Central memory CD4-positive, alpha-beta T cell (primary cell): ENCODE results near the gene CYCS.
"Not testable (repeated sequence)": the region's sequence is repeated elsewhere in the genome, so short reads cannot be mapped to it uniquely, and the experiment has no call there.

ENCODE experiments used
- DNase-seq: peaks from one replicate; pipeline ENCODE4 v3.0.0; 2022

CYCS gene

GRCh38 chr7:25118048-25118753, 6.9 kb downstream of the CYCS start:
- no peak for DNase-seq

GRCh38 chr7:25117226-25118047, 7.6 kb downstream of the CYCS start:
- no peak for DNase-seq

GRCh38 chr7:25116621-25117020, 8.4 kb downstream of the CYCS start:
- no peak for DNase-seq

GRCh38 chr7:25110514-25110913, 14.5 kb downstream of the CYCS start:
- DNase-seq, result not testable (repeated sequence)

- DNase-seq, result no peak
These were observed 15.8 kb downstream of the CYCS start for GRCh38 chr7:25109276-25109675.

GRCh38 chr7:25105911-25106310, 19.1 kb downstream of the CYCS start:
- DNase-seq, result no peak

- no peak for DNase-seq
These were observed 21.3 kb downstream of the CYCS start for GRCh38 chr7:25103773-25104172.

GRCh38 chr7:25101817-25102216, 23.2 kb downstream of the CYCS start:
- DNase-seq, result no peak

- peak; percentile 55 for DNase-seq
These were observed 26.7 kb downstream of the CYCS start for GRCh38 chr7:25098096-25099046.

GRCh38 chr7:25095516-25096345, 29.3 kb downstream of the CYCS start:
- no peak for DNase-seq

- peak; percentile 58 for DNase-seq
These were observed 31.7 kb downstream of the CYCS start for GRCh38 chr7:25093268-25093826.

- DNase-seq, result no peak
These were observed 33.3 kb downstream of the CYCS start for GRCh38 chr7:25091779-25092178.

GRCh38 chr7:25091176-25091575, 33.9 kb downstream of the CYCS start:
- DNase-seq, result no peak

GRCh38 chr7:25090374-25090773, 34.7 kb downstream of the CYCS start:
- DNase-seq, result no peak

GRCh38 chr7:25087855-25088254, 37.2 kb downstream of the CYCS start:
- no peak for DNase-seq

GRCh38 chr7:25084821-25085220, 40.2 kb downstream of the CYCS start:
- DNase-seq, result no peak

- DNase-seq, result no peak
These were observed 41.9 kb downstream of the CYCS start for GRCh38 chr7:25083201-25083600.

GRCh38 chr7:25082041-25082440, 43.0 kb downstream of the CYCS start:
- not testable (repeated sequence) for DNase-seq

- DNase-seq, result no peak
These were observed 48.0 kb downstream of the CYCS start for GRCh38 chr7:25077096-25077495.

GRCh38 chr7:25075459-25075858, 49.6 kb downstream of the CYCS start:
- no peak for DNase-seq

- DNase-seq, result no peak
These were observed 51.6 kb downstream of the CYCS start for GRCh38 chr7:25073451-25073850.
